Endothelial cell of hepatic sinusoid (primary cell): ENCODE data around the gene TBCK.

ENCODE experiments used
- in situ Hi-C: cut with HindIII; loops from 2 replicates; pipeline ENCODE4 v1.10.0; 2017; ENCODE audit warnings: low sequenced_read_pairs

Gene TBCK

GRCh38 chr4:106315968-106316772, at the start of gene TBCK, which contains the start of gene AIMP1:
TSS of gene TBCK (minus strand) at chr4:106316209. CDS start at chr4:106308960, 7,249 bp downstream.
TSS of gene AIMP1 (plus strand) at chr4:106316550. CDS start at chr4:106325010, 8,460 bp downstream.
- in situ Hi-C loops, result no loop called here

DNA sequence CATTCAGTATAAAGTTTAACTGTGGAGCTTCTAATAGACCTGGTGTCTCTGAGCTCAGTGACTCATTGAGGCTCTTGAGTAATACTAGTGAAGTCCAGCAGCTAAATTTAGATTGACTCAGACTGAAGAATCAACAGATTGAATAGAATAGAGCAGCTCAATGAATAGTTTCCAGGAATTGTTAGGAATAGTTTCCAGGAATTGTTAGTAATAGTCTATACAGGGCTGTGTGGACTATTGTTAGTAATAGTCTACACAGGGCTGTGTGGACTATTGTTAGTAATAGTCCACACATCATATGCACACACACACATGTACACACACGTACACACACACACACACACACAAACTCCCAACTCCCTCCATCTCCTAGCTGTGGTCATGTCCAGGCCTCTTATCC, 49.6 kb upstream of the TBCK start:
- in situ Hi-C loops, result no loop called here

DNA sequence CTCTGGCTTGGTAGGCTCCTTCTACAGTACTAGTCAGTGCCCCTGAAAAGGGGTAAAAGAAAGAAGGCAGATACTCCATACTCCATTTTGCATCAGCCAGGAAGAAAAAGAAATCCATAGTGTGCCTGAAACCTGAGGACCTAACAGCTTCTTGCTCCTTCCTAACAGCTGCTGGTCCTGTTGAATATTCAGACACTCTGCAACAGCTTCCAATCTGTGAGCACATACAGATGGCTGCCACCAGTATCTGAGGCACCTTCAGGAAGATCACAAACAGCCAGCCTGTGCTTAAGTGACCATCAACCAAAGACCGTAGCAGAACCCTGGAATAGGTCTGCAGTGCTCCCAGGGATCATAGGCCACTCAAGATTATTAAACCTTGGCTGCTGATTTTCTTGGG, 48.3 kb upstream of the TBCK start:
- in situ Hi-C loops, result no loop called here

- in situ Hi-C loops, result no loop called here
These were observed 46.2 kb upstream of the TBCK start for GRCh38 chr4:106362086-106362825.

GRCh38 chr4:106358899-106359298, 42.9 kb upstream of the TBCK start:
- in situ Hi-C loops, result no loop called here

DNA sequence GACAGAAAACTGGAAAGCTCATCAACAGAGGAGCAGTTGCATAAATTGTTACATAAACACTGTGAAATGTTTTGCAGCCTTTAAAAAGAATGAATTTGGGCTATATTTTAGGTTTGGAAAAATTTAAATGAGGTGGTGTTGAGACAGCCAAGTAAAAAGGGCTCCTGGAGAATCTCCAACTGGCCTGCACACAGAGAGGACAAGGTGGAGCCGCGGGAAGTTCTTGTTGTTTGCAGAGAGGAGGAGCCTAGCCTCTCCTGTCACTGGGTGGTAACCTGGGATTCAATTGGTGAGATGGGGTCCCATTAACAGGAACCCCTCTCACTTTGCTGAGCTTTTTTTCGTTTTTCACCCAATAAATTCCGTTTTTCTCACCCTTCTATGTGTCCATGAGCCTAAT, 39.2 kb upstream of the TBCK start:
- in situ Hi-C loops, result no loop called here

DNA sequence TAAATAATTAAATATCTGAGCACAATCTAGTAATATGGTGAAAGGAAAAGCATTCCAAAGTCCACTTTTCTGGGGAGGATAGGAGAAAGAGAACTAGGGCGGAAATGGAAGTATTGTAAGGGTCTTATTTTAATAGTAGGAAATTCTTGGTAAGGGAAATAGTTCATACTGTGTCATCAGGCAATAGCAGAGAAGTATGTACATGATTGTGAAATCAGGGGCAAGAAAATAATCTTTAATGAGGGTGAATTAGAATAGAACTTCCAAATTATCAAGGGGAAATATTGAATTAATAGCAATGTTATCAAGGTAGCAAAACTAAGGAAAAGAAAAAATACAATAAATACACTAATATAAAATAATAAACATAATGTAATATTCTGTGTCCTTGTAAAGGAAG, 37.8 kb upstream of the TBCK start:
- in situ Hi-C loops, result no loop called here

- in situ Hi-C loops, result no loop called here
These were observed 35.0 kb upstream of the TBCK start for GRCh38 chr4:106351016-106351415.

GRCh38 chr4:106347167-106347566, 31.2 kb upstream of the TBCK start:
- in situ Hi-C loops, result no loop called here

DNA sequence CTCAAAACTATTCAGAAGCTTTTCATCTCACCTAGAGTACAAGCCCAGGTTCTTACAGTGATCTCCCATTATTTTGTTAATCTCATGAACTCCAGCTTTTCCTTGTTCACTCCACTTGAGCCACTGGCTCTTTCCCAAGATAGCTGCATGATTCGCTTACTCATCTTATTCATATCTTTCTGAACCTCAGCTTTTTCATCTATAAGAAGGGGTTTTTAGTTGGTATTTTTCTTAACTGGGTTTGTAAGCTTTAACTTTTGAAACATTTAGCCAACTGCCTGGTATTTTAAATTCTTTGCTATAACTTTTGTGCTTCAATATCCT, 28.6 kb upstream of the TBCK start:
- in situ Hi-C loops, result no loop called here

GRCh38 chr4:106343865-106344646, 28.0 kb upstream of the TBCK start:
- in situ Hi-C loops, result no loop called here

GRCh38 chr4:106340774-106341173, 24.8 kb upstream of the TBCK start:
- in situ Hi-C loops, result no loop called here

DNA sequence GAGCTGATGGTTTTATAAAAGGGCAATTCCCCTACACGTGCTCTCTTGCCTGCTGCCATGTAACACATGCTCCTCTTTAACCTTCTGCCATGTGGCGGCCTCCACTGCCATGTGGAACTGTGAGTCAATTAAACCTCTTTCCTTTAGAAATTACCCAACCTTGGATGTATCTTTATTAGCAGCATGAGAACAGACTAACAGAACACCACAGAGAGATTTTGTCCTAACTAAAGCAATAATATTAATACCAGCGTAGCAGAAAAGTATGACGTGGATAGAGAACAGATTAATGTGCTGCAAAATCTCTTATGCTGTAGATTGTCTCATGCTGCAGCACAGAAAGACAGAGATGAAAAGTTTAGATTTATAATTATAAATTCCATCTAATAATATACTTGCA, 23.4 kb upstream of the TBCK start:
- in situ Hi-C loops, result no loop called here

GRCh38 chr4:106338671-106339070, 22.7 kb upstream of the TBCK start:
- in situ Hi-C loops, result no loop called here

DNA sequence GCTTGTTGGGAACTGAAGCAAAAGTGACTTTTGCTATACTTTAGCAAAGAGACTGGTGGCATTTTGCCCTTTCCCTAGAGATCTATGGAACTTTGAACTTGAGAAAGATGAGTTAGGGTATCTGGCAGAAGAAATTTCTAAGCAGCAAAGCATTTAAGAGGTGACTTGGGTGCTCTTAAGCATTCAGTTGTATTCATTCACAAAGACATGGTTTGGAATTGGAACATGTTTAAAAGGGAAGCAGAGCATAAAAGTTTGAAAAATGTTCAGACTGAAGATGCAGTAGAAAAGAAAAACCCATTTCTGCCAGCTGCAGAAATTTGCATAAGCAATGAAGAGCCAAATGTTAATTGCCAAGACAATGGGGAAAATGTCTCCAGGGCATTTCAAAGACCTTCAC, 21.9 kb upstream of the TBCK start:
- in situ Hi-C loops, result no loop called here

GRCh38 chr4:106336618-106337017, 20.6 kb upstream of the TBCK start:
- in situ Hi-C loops, result no loop called here

DNA sequence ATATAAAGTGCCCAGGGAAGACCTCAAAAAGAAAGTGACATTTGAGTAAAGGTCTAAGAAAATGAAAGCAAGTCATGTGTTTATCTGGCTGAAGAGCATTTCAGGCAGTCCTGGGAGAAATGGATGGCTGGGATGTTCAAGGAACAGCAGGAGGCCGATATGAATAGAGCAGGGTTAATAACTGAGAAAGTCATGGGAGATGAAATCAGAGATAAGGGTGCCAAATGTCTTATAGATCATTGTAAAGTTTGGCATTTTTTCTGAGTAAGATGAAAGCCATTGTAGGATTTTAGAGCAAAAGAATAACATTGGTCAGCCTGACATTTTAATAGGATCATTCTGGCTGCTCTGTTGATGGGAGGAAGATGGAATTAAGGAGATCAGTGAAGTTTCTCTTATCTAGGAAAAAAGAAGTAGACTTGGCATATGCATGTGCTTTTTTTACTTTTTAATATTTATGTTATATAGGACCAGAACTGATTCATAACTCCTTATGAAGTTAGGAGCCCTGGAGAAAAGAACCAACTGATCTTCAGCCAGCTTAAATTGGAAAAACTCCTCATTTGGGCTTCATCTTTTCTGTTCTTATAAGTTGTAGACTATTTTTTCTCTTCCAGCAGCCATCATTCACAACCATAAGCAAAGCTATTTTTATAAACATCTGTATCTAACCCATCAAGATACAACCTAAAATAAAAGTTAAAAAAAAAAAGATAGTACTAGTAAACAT, 18.9 kb upstream of the TBCK start:
- in situ Hi-C loops, result no loop called here

- in situ Hi-C loops, result no loop called here
These were observed 17.2 kb upstream of the TBCK start for GRCh38 chr4:106333186-106333585.

DNA sequence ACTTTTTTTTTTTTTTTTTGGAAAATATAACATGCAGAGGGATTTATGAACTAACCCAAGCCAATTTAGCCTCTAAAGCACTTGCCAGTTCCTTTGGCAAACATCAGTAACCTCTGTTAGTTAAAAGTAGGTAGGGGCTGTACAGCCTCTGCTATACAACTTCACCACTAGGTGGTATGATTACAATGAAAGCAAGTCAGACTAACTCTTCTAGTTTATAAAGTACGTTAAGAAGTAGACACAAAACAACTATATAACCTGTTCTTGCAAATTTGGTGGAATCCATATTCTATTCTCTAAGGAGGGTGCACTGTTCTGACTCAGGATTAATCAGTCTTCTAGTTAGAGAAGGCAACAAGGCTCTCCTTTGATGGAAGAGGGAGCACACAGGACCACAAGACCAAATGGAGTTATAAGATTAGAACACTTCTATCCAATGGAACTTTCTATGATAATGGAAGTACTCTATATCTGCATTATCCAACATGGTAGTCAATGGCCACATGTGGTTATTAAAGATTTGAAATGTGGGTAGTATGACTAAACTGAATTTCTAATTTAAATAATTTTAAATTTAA, 13.1 kb upstream of the TBCK start:
- in situ Hi-C loops, result no loop called here

- in situ Hi-C loops, result no loop called here
These were observed 9.8 kb upstream of the TBCK start for GRCh38 chr4:106325800-106326199.

DNA sequence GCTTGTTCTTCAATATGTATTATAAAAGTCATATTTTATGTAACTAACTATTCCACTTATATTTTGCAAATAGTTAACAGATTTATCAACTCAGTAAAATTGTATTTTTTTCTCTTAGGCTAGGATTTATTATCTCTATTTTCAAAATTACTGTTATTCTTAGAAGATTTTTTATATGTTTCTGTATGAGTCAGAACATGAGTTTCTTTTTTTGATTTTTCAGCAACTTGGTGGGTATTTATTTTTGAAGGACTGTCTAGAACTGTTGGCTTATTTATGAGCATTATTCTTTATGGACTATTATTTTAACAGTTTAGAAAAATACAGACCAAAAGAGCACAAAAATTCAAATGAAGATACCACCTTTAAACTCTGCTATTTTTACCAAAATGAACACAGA, 7.1 kb upstream of the TBCK start:
- in situ Hi-C loops, result no loop called here
